A673 (cell line): Measurements from ENCODE around the gene FXR2. TPM values are rescaled to one million over a fixed set of nuclear protein-coding genes. Genes with fewer than 3 reads are reported as not detected.

Source experiments
- BruUV-seq: library from RNA; stranded (reverse); fragments of 400-500 nt; replicated peaks from 2 replicates; lab custom pipeline; 2021; lab: Mats Ljungman, UMichigan
- CTCF ChIA-PET: fragments of 300-600 bp; sonication (Branson Sonifier 250); formaldehyde crosslinking; loops from one replicate; lab custom pipeline; 2022; ENCODE audit warnings: antibody characterized with exemption; lab: Charles Lee
- POLR2A ChIA-PET: fragments of 300-600 bp; sonication (Branson Sonifier 250); formaldehyde crosslinking; loops from one replicate; lab custom pipeline; 2022; ENCODE audit warnings: antibody characterized with exemption; ENCODE audit not compliant: low non-redundant PET; lab: Charles Lee
- DNase-seq: peaks from one replicate; pipeline ENCODE4 v3.0.0-alpha.2; 2015; ENCODE audit warnings: low spot score
- H3K27ac ChIP-seq: fragments of 200-600 bp; sonication (generic); 2 replicates; pipeline ENCODE4 v1.5.1; 2016; ENCODE audit warnings: mixed run types, low read depth, mild to moderate bottlenecking, mixed read lengths, antibody characterized with exemption, low read length; ENCODE audit not compliant: poor library complexity, severe bottlenecking
- H3K27me3 ChIP-seq: fragments of 200-600 bp; sonication (generic); replicated peaks from 2 replicates; pipeline ENCODE4 v1.6.1; 2017; ENCODE audit warnings: mixed run types, low read depth, mild to moderate bottlenecking, mixed read lengths, antibody characterized with exemption, low read length; ENCODE audit not compliant: insufficient read depth, poor library complexity
- H3K36me3 ChIP-seq: fragments of 200-600 bp; sonication (generic); 2 replicates; pipeline ENCODE4 v1.6.1; 2016; ENCODE audit warnings: mixed run types, mild to moderate bottlenecking, mixed read lengths, antibody characterized with exemption, low read length; ENCODE audit not compliant: insufficient read depth, poor library complexity, severe bottlenecking
- H3K4me1 ChIP-seq: fragments of 200-600 bp; sonication (generic); 2 replicates; pipeline ENCODE4 v1.6.1; 2017; ENCODE audit warnings: mixed run types, mild to moderate bottlenecking, mixed read lengths, antibody characterized with exemption, low read length; ENCODE audit not compliant: insufficient read depth, poor library complexity, severe bottlenecking
- H3K4me3 ChIP-seq: fragments of 200-600 bp; sonication (generic); 2 replicates; pipeline ENCODE4 v1.5.1; 2016; ENCODE audit warnings: low read depth, mixed run types, mild to moderate bottlenecking, mixed read lengths, low read length; ENCODE audit not compliant: poor library complexity, severe bottlenecking
- H3K9me3 ChIP-seq: fragments of 200-600 bp; sonication (generic); 2 replicates; pipeline ENCODE4 v1.6.1; 2016; ENCODE audit warnings: mixed run types, low read depth, mild to moderate bottlenecking, mixed read lengths, antibody characterized with exemption, low read length; ENCODE audit not compliant: poor library complexity, severe bottlenecking
- CTCF ChIP-seq: fragments of 300-800, 200-600 bp; sonication (generic); conservative IDR thresholded peaks from 2 replicates; pipeline ENCODE4 v1.5.1; 2017; ENCODE audit warnings: low read depth, mild to moderate bottlenecking, antibody characterized with exemption, low read length, moderate library complexity, mixed read lengths
- EZH2 ChIP-seq: fragments of 200-600 bp; sonication (generic); IDR thresholded peaks from 2 replicates; pipeline ENCODE4 v1.6.1; 2017; ENCODE audit warnings: borderline replicate concordance, low read depth, mild to moderate bottlenecking, mixed read lengths, antibody characterized with exemption, low read length; ENCODE audit not compliant: poor library complexity, severe bottlenecking
- intact Hi-C: fragments of 100-400 bp; cut with micrococcal nuclease; formaldehyde crosslinking; loops from one replicate; pipeline ENCODE4 v1.10.0; 2022; ENCODE audit not compliant: unreplicated experiment
- total RNA-seq: library from RNA; stranded (reverse); gene quantifications from 2 replicates; pipeline ENCODE4 v1.2.3, GENCODE V29; 2021

FXR2 gene
- total RNA-seq, 1 experiment from 2014 or later, result 101 TPM

DNA sequence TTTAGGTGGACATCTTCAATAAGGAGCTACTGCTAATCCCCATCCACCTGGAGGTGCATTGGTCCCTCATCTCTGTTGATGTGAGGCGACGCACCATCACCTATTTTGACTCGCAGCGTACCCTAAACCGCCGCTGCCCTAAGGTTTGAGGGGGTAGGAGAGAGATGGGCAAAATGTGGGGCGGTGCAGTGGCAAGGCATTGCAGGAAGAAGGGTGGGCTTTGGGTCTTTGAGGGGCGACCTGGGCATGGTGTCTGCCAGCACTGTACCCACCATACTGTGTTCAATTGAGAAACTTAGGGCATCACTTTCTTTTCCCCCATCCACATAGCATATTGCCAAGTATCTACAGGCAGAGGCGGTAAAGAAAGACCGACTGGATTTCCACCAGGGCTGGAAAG is 44.3 kb downstream of the FXR2 start:
- Histone ChIP-seq H3K27ac (no peak overlapping the region), H3K27me3 (no peaks in the 10 kb centered on the region), H3K36me3 (peaks cover 64% of the 10 kb centered on the region), H3K4me1 (peaks cover 9% of the 10 kb centered on the region), H3K4me3 (no peak overlapping the region), H3K9me3 (no peaks in the 10 kb centered on the region)
- no peak for DNase-seq
- TF ChIP-seq EZH2, result no peak
- no peak for TF ChIP-seq CTCF
- ChIA-PET CTCF (no interaction called here), POLR2A (no interaction called here)
- intact Hi-C loops, result no loop called here
- BruUV-seq, result no TSS peak

DNA sequence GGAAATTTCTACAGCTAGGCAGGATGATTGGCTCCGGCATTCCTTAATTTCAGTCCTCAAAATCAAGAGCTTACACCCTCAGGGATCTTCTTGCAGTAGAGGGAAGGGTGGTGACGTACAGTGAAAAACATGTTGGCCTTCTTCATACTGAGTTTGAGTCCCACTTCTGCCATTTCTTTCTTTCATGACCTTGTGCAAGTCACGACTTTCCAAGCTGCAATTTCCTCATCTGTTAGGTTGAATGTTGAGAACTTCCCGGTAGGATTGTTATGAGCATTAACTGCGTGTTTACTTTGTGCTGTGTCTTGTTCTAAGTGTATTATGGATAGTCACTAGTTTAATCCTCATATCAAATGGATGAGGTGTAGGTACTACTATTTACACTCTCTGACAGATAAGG is 45.1 kb downstream of the FXR2 start:
- BruUV-seq, result no TSS peak
- H3K36me3 ChIP-seq, result peaks cover 64% of the 10 kb centered on the region
- H3K4me1 ChIP-seq, result peaks cover 1% of the 10 kb centered on the region
- no peaks in the 10 kb centered on the region for H3K9me3 ChIP-seq
- no peaks in the 10 kb centered on the region for H3K27me3 ChIP-seq
- ChIA-PET POLR2A (interaction anchor here (0.7 kb wide), 1 partner anchor 333 kb away, joined by 4 read pairs; no protein-coding TSS in a partner anchor), CTCF (no interaction called here)
- TF ChIP-seq CTCF, result no peak
- no peak for TF ChIP-seq EZH2
- H3K4me3 ChIP-seq, result no peak overlapping the region
- no peak for DNase-seq
- no peak overlapping the region for H3K27ac ChIP-seq
- intact Hi-C loops, result no loop called here

DNA sequence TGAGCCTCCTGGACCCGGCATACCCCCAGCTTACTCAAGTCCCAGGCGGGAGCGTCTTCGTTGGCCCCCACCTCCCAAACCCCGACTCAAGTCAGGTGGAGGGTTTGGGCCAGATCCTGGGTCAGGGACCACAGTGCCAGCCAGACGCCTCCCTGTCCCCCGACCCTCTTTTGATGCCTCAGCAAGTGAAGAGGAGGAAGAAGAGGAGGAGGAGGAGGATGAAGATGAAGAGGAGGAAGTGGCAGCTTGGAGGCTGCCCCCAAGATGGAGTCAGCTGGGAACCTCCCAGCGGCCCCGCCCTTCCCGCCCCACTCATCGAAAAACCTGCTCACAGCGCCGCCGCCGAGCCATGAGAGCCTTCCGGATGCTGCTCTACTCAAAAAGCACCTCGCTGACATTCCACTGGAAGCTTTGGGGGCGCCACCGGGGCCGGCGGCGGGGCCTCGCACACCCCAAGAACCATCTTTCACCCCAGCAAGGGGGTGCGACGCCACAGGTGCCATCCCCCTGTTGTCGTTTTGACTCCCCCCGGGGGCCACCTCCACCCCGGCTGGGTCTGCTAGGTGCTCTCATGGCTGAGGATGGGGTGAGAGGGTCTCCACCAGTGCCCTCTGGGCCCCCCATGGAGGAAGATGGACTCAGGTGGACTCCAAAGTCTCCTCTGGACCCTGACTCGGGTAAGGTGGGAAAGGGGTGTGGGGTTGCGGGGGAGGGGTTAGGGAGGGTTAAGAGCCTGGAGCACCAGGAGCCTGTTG is 51.4 kb downstream of the FXR2 start:
- no peaks in the 10 kb centered on the region for H3K27me3 ChIP-seq
- H3K36me3 ChIP-seq, result peaks cover 38% of the 10 kb centered on the region
- no peaks in the 10 kb centered on the region for H3K9me3 ChIP-seq
- peaks cover 23% of the 10 kb centered on the region for H3K4me1 ChIP-seq
- TF ChIP-seq EZH2 (no peak), CTCF (no peak)
- POLR2A ChIA-PET, result no interaction called here
- no TSS peak for BruUV-seq
- no peak for DNase-seq
- intact Hi-C loops, result no loop called here
- no peak overlapping the region for H3K27ac ChIP-seq
- peak overlapping the region; percentile 90 for H3K4me3 ChIP-seq
- CTCF ChIA-PET, result interaction anchor here (0.7 kb wide), 1 partner anchor 271 kb away, joined by 4 read pairs; no protein-coding TSS in a partner anchor
